ENCODE results near the gene EME1.
A peak's percentile ranks its signal among the peaks of the same experiment; 100 is the strongest.
"Not testable (repeated sequence)": the region's sequence is repeated elsewhere in the genome, so short reads cannot be mapped to it uniquely, and the experiment has no call there.

EME1 gene

GRCh38 chr17:50426814-50427787, 54.1 kb downstream of the EME1 start:
- DNase-seq, result peak; percentile 78 to 80

GRCh38 chr17:50428126-50428525, 55.1 kb downstream of the EME1 start:
- DNase-seq, result not testable (repeated sequence)

More at GRCh38 chr17:50426814-50427787, 54.1 kb downstream of the EME1 start:
- TF ChIP-seq POLR2A (IDR thresholded peaks at IDR 0.05; ENCODE audit: low read length) (no peak), GATA1 (IDR thresholded peaks at IDR 0.05; ENCODE audit: low read depth, low read length) (no peak)

- no peak for DNase-seq
- TF ChIP-seq GATA1 (IDR thresholded peaks at IDR 0.05; ENCODE audit: low read depth, low read length) (no peak), POLR2A (IDR thresholded peaks at IDR 0.05; ENCODE audit: low read length) (no peak)
These were observed 55.9 kb downstream of the EME1 start for GRCh38 chr17:50428831-50429424.

DNA sequence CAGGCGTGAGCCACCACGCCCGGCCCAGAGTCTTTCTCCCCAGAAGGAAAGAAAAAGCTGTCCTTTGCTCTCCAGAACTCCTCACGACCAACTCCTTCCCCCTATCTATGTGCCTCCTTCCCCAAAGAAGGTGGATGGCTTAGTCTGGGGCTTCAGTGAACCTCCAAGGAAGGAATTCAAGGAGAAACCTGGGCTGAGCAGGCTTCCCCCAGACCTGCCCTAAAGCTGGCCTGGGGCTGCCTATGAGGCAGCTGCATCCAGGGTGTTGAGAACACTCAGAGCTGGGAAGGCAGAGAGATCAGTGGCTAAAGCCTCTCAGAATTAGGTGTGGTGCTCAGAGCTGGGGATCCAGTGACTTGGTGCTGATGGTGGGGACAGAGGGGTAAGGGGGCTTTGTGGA, 56.8 kb downstream of the EME1 start:
- TF ChIP-seq POLR2A (IDR thresholded peaks at IDR 0.05; ENCODE audit: low read length), result no peak
- no peak for TF ChIP-seq GATA1 (IDR thresholded peaks at IDR 0.05; ENCODE audit: low read depth, low read length)
- DNase-seq, result no peak

Measured in erythroblast (primary cell).